ENCODE results near the gene S1PR1.

DNA sequence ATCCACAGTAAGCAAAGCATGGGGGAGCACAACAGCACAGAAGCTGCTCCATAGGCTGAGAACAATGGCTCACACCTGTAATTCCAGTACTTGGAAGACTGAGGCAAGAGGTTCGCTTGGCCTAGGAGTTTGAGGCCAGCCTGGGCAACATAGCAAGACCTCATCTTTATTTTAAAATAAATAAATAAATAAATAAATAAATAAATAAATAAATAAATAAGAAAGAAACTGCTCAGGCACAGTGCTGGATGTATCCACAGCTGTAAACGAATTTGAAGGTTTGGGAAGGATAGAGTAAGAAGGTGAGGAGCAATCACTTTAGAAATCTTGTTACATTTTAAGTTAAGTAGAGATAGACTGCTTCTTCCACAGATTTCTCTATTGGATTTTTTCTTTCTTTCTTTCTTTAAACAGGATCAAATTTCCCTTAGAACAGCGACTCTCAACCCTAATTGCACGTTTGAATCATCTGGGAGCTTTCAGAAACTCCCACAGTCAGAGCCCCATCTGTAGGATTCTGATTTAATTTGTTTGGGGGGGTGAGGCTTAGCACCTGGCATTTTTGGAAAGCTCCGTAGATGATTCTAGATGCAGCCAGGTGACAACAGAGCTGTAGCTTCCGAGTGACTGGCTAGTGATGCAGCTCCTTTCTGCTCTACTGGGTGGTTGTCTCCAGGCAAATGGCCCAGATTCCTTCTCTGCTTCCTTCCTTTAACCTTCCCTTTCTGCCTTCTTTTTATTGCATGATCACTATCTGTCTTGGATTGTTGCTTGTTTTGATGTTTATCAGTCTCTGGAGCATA, 53.5 kb downstream of the S1PR1 start:
- TF ChIP-seq EZH2 (IDR thresholded peaks at IDR 0.05) (no peak), POLR2AphosphoS5 (IDR thresholded peaks at IDR 0.05; ENCODE audit: borderline replicate concordance, low read depth, low read length) (no peak)

Measured in SK-N-MC (cell line).